Measurements from ENCODE around the gene UQCC2. TPM values are rescaled to one million over a fixed set of nuclear protein-coding genes. Genes with fewer than 3 reads are reported as not detected.

UQCC2 gene
- total RNA-seq, 4 donors from 2014 or later, result 4.6 to 19.6 (median 6.9) TPM

DNA sequence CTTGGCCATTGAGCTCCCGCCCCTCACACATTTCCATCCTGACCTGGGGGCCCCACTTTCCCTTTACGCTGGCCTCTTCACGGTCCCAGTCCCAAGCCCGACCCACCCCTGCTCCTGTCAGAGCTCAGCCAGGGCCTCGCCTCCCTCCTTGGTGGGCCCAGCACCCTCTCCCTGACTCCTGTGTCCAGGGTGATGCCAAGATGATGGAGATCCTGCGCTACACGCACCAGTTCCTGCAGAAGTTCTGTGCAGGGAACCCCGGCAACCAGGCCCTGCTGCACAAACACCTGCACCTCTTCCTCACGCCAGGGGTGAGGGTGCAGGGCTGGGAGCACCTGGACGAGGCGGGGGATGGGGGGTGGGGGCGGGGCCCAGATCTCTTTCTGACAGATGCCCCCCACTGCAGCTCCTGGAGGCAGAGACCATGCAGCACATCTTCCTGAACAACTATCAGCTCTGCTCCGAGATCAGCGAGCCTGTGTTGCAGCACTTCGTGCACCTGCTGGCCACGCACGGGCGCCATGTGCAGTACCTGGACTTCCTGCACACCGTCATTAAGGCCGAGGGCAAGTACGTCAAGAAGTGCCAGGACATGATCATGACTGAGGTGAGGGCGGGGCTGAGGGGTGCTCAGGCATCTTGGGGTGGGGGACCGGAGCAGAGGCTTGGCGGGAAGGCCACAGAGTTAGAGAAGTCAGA lies 33.1 kb downstream of the UQCC2 start:
- no peaks in the 10 kb centered on the region for H3K27me3 ChIP-seq
- H3K36me3 ChIP-seq, result peaks cover 0 to 98% (median 0%) of the 10 kb centered on the region in 3 donors
- DNase-seq, result no peak
- no peak overlapping the region for H3K4me3 ChIP-seq
- H3K4me1 ChIP-seq, result no peaks in the 10 kb centered on the region
- no peak for TF ChIP-seq POLR2A (IDR thresholded peaks at IDR 0.05)
- TF ChIP-seq, protein P1, sequence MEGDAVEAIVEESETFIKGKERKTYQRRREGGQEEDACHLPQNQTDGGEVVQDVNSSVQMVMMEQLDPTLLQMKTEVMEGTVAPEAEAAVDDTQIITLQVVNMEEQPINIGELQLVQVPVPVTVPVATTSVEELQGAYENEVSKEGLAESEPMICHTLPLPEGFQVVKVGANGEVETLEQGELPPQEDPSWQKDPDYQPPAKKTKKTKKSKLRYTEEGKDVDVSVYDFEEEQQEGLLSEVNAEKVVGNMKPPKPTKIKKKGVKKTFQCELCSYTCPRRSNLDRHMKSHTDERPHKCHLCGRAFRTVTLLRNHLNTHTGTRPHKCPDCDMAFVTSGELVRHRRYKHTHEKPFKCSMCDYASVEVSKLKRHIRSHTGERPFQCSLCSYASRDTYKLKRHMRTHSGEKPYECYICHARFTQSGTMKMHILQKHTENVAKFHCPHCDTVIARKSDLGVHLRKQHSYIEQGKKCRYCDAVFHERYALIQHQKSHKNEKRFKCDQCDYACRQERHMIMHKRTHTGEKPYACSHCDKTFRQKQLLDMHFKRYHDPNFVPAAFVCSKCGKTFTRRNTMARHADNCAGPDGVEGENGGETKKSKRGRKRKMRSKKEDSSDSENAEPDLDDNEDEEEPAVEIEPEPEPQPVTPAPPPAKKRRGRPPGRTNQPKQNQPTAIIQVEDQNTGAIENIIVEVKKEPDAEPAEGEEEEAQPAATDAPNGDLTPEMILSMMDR (IDR thresholded peaks at IDR 0.05), result no peak
- no peaks in the 10 kb centered on the region for H3K9me3 ChIP-seq
- H3K27ac ChIP-seq, result no peak overlapping the region

DNA sequence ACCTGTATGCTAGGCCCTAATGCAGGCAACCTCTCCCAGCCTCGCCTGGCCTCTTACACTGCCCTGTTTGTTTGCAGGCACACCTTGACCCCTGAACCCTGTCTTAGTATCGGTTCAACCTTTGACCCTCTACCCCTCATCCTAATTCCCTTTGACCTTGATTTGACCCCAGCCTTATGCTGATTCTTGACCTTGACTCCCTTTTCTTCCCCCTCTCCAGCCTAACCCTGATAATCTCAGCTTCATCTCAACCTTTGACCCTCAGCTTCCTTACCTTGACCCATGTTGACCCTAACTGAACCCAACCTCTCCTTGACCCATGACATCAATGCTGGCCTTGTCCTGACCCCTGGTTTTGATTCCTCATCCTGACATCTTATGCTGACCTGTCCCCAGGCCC lies 33.8 kb downstream of the UQCC2 start:
- no peaks in the 10 kb centered on the region for H3K9me3 ChIP-seq
- no peak overlapping the region for H3K27ac ChIP-seq
- no peak for TF ChIP-seq POLR2A (IDR thresholded peaks at IDR 0.05)
- TF ChIP-seq, protein P1 (IDR thresholded peaks at IDR 0.05), result no peak
- H3K4me1 ChIP-seq, result no peaks in the 10 kb centered on the region
- H3K27me3 ChIP-seq, result no peaks in the 10 kb centered on the region
- no peak overlapping the region for H3K4me3 ChIP-seq
- no peak for DNase-seq
- H3K36me3 ChIP-seq, result peaks cover 0 to 95% (median 0%) of the 10 kb centered on the region in 3 donors

DNA sequence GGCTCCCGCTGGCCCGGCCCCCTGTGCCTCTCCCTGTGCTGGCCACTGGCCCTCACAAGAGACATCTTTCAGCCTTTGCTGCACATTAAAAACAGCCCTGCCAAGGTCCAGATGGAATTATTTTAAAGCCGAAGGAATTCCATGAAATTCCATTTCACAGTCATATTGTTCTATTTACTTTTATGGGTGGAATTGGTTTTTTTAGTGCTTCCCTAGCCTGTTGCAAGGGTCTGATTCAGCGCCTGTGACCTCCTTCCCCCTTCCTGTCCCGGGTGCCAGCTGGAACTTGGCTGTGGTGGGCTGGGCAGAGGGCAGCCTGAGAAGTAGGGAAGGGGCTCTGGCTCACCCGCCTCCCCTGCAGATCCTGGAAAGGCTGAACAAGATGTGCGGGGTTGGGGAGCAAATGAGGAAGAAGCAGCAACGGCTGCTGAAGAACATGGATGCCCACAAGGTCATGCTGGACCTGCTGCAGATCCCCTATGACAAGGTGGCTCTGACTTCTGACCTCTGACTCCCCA lies 34.3 kb downstream of the UQCC2 start:
- H3K4me3 ChIP-seq, result no peak overlapping the region
- H3K27me3 ChIP-seq, result no peaks in the 10 kb centered on the region
- peaks cover 0 to 95% (median 0%) of the 10 kb centered on the region in 3 donors for H3K36me3 ChIP-seq
- no peak overlapping the region for H3K27ac ChIP-seq
- DNase-seq, result no peak
- H3K9me3 ChIP-seq, result no peaks in the 10 kb centered on the region
- H3K4me1 ChIP-seq, result no peaks in the 10 kb centered on the region
- TF ChIP-seq, protein P1 (IDR thresholded peaks at IDR 0.05), result no peak
- TF ChIP-seq POLR2A (IDR thresholded peaks at IDR 0.05), result no peak

DNA sequence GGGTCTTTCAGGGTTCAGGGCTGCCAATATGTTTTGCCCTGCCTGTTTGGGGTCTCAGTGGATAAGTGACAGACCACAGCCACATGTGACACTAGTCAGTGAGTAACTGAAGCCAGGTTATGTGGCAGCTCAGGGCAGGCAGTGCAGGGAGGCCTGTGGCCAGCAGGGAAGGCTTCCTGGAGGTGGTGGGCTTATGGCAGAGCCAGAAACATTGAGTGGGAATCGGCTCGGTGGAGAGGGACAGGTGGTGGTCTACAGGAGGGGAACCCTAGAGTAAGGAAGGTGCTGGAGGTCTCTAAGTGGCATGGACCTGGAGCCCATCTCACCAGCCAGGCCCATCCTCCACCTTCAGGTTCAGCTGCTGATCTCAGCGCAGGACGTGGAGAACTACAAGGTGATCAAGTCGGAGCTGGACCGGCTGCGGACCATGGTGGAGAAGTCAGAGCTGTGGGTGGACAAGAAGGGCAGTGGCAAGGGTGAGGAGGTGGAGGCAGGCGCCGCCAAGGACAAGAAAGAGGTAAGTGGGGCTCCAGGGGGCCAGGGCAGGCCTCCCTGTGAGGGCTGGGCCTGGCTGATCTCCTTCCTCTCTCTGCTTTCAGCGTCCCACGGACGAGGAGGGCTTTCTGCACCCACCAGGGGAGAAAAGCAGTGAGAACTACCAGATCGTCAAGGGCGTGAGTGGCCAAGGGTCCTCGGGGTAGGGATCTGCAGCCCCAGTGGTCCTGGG lies 34.9 kb downstream of the UQCC2 start:
- no peak for TF ChIP-seq POLR2A (IDR thresholded peaks at IDR 0.05)
- TF ChIP-seq, protein P1 (IDR thresholded peaks at IDR 0.05), result no peak
- H3K4me3 ChIP-seq, result no peak overlapping the region
- no peaks in the 10 kb centered on the region for H3K9me3 ChIP-seq
- no peaks in the 10 kb centered on the region for H3K4me1 ChIP-seq
- no peak for DNase-seq
- no peaks in the 10 kb centered on the region for H3K27me3 ChIP-seq
- H3K27ac ChIP-seq, result no peak overlapping the region
- H3K36me3 ChIP-seq, result peaks cover 0 to 95% (median 0%) of the 10 kb centered on the region in 3 donors

DNA sequence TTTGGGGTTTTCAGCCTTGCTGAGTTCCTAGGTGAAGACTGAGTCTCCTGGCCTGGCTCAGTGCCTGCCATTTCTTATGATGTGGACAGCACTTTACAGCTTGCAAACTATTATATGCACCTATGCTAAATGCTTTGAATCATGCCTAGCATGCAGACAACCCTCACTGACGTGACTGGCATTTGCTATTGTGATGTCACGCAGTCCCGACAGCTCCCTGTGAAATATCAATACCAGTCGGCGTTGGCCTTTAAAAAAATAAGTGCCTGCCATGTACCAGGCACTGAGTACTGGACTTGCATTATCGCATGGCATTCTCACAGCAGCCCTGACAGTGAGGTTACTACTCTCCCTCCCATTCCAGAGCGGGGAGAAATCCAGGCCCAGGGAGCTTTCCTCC lies 35.5 kb downstream of the UQCC2 start:
- Histone ChIP-seq H3K36me3 (peaks cover 0 to 95% (median 0%) of the 10 kb centered on the region in 3 donors), H3K4me1 (no peaks in the 10 kb centered on the region), H3K27ac (no peak overlapping the region), H3K9me3 (no peaks in the 10 kb centered on the region), H3K4me3 (no peak overlapping the region), H3K27me3 (no peaks in the 10 kb centered on the region)
- no peak for TF ChIP-seq POLR2A (IDR thresholded peaks at IDR 0.05)
- TF ChIP-seq, protein P1 (IDR thresholded peaks at IDR 0.05), result no peak
- DNase-seq, result no peak
